ENCODE data around the gene TMEM114.

- TF ChIP-seq BHLHE40 (IDR thresholded peaks at IDR 0.05; ENCODE audit: low read depth, low read length) = no peak
- TF ChIP-seq POLR2A (IDR thresholded peaks at IDR 0.05; ENCODE audit: low read length) = no peak
- TF ChIP-seq EP300 (IDR thresholded peaks at IDR 0.05) = no peak
- TF ChIP-seq CTCF (IDR thresholded peaks at IDR 0.05) = no peak
- no peak for TF ChIP-seq REST (IDR thresholded peaks at IDR 0.05)
- TF ChIP-seq E2F6 (IDR thresholded peaks at IDR 0.05; ENCODE audit: borderline replicate concordance, low read depth) = no peak
- TF ChIP-seq PBX3 (IDR thresholded peaks at IDR 0.05) = no peak
- TF ChIP-seq MAX (IDR thresholded peaks at IDR 0.05) = no peak
- TF ChIP-seq FOSB (CRISPR knock-in tag; IDR thresholded peaks at IDR 0.05) = no peak
- TF ChIP-seq ZSCAN20 (CRISPR knock-in tag; IDR thresholded peaks at IDR 0.05) = no peak
- TF ChIP-seq SMC3 (IDR thresholded peaks at IDR 0.05) = no peak
- TF ChIP-seq CHD2 (IDR thresholded peaks at IDR 0.05; ENCODE audit: low read length, partially characterized antibody) = no peak
- TF ChIP-seq USF2 (IDR thresholded peaks at IDR 0.05) = no peak
Measured at GRCh38 chr16:8605554-8605953, 15.2 kb upstream of the TMEM114 start.

Measured in A549 (cell line).